Measurements from ENCODE around the gene USP48.

GRCh38 chr1:21640653-21641052 lies 142.3 kb downstream of the USP48 start:
- TF ChIP-seq, protein P1, sequence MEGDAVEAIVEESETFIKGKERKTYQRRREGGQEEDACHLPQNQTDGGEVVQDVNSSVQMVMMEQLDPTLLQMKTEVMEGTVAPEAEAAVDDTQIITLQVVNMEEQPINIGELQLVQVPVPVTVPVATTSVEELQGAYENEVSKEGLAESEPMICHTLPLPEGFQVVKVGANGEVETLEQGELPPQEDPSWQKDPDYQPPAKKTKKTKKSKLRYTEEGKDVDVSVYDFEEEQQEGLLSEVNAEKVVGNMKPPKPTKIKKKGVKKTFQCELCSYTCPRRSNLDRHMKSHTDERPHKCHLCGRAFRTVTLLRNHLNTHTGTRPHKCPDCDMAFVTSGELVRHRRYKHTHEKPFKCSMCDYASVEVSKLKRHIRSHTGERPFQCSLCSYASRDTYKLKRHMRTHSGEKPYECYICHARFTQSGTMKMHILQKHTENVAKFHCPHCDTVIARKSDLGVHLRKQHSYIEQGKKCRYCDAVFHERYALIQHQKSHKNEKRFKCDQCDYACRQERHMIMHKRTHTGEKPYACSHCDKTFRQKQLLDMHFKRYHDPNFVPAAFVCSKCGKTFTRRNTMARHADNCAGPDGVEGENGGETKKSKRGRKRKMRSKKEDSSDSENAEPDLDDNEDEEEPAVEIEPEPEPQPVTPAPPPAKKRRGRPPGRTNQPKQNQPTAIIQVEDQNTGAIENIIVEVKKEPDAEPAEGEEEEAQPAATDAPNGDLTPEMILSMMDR (IDR thresholded peaks at IDR 0.05 in 4 of 5, conservative IDR thresholded peaks at IDR 0.05 in 1 of 5) = no peak
- no peak for TF ChIP-seq POLR2A (IDR thresholded peaks at IDR 0.05)

All from gastrocnemius medialis (tissue), 4 donors.